GM18868 (cell line): ENCODE results near the gene BICDL1.
"Not testable (repeated sequence)": the region's sequence is repeated elsewhere in the genome, so short reads cannot be mapped to it uniquely, and the experiment has no call there.

ENCODE experiments used
- ATAC-seq: cut with Tn5 transposase; IDR thresholded peaks from one replicate; pipeline ENCODE4 v1.9.1; 2021; ENCODE audit warnings: mild to moderate bottlenecking, moderate library complexity; ENCODE audit not compliant: unreplicated experiment

The BICDL1 gene, protein sequence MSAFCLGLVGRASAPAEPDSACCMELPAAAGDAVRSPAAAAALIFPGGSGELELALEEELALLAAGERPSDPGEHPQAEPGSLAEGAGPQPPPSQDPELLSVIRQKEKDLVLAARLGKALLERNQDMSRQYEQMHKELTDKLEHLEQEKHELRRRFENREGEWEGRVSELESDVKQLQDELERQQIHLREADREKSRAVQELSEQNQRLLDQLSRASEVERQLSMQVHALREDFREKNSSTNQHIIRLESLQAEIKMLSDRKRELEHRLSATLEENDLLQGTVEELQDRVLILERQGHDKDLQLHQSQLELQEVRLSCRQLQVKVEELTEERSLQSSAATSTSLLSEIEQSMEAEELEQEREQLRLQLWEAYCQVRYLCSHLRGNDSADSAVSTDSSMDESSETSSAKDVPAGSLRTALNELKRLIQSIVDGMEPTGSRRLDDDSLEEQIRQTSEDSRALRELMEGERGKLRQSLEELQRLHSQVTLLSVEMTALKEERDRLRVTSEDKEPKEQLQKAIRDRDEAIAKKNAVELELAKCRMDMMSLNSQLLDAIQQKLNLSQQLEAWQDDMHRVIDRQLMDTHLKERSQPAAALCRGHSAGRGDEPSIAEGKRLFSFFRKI

DNA sequence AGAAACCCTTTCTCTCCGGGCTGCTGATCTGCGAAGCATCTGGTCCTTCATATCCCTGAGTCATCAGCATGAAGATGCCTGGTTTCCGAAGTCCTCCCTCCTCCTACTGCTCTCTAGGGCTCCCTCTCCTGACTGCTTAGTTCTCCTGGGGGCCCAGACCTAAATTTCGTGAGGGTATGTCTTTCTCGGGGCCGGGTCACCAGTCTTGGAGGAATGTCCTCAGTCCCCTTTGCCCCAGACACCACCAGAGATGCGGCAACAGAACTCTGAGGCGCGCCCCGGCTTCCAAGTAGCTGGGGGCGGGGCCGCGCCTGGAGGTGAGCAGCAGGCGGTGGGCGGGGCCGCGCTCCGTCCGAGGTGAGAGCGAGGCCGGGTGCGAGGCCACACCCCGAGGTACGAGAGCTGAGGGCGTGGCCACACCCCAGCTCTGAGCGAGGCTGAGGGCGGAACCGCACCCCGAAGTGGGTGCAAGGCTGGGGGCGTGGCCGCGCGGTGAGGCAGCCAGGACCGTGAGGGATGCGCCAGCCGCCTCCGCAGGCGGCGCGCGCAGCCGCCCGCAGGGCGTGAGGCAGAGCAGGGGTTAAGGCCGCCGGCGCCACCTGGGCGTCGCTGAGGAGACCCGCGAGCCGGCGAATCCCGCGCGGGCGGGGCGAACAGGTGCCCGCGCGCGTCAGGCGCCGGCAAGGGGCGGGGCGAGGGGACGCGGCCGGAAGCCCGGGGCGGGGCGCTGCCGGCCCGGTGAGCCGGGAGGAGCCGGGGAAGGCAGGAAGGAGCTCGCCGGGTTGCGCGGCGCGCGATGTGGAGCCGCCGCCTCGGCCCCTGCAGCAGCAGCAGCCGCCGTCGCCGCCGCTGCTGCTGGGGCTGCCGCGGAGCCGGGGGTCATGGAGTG is at the start of gene BICDL1:
Gene BICDL1 (plus strand): TSS at position 765 of the 889 bp plus-strand sequence. CDS start 633 bp downstream, outside the sequence.
- ATAC-seq = peak; percentile 80

DNA sequence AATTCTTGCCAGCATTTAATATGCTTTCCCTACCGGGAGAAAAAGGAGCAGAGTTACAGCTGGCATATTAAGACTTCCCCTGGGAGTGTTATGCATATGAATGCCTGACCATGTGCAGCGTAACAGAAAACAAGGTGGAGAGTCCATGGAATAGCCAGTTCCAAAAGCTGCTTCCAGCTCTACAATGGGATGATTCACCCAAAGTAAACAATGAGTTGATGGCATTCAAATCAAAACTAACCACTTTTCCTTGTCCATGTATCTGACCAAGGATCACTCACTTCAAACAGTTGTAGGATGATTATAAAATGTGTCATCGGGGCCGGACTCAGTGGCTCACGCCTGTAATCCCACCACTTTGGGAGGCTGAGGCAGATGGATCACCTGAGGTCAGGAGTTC is 48.1 kb upstream of the BICDL1 start:
- ATAC-seq = no peak

DNA sequence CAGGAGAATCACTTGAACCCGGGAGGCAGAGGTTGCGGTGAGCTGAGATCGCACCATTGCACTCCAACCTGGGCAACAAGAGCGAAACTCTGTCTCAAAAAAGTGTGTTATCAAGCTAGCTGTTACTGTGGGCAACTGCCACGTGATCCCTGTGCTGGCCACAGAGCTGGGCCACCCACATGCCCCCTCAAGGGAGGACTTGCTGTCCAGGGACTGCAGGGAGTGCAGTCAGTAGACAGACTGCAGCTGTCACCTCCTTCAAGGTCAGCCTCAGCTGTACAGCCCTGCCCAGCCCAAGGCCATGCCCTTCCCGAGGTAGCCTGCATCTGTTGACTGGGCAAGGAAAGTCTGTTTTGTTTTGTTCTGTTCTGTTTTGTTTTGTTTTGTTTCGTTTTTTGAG is 46.6 kb upstream of the BICDL1 start:
- ATAC-seq = no peak

DNA sequence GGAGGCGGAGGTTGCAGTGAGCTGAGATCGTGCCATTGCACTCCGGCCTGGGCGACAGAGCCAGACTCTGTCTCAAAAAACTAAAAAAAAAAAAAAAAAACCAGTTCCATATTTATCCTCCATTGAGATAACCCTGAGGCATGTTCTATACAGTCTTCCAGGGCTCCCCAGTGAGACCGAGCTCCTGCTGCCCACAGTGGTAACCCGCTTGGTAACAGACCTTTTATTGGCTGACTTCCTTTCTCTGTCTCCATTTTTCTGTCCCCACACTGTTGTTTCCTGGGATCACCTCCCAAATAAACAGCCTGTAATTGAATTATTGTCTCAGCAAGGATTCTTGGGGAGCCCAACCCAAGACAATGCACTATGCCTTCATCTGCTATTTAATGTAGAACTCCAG is 42.8 kb upstream of the BICDL1 start:
- ATAC-seq = no peak

DNA sequence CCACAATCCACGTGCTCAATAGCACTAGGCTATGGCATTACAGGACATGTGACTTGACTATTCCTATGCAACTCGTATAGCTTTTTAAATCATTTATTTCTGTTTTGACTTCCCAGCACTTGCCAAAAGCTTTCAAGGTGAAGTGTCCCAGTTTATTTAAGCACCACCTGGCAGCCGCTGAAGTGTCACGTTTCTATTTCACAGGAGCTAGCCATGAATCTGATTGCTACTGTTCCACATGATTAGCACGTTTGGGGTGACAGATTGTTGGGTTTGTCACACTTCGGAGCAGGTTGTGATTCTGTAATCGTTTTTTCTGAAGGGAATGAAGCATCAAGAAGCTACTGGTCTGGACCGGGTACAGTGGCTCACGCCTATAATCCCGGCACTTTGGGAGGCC is 39.9 kb upstream of the BICDL1 start:
- ATAC-seq = no peak

DNA sequence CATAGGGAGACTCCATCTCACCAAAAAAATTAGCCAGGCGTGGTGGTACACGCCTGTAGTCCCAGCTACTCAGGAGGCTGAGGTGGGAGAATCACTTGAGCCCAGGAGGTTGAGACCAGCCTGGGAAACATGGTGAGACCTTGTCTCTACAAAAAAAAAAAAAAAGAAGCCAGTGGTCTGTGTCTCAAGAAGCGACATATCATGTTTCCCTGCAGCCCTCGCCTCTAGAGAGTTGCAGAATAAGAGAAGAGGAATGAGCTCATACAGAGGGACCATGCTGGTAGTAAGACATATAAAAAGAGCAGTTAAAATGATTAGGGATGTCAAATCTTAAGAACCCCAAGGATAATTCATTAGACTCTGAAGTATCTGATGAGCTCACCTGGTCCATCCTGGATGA is 39.4 kb upstream of the BICDL1 start:
- ATAC-seq = no peak

DNA sequence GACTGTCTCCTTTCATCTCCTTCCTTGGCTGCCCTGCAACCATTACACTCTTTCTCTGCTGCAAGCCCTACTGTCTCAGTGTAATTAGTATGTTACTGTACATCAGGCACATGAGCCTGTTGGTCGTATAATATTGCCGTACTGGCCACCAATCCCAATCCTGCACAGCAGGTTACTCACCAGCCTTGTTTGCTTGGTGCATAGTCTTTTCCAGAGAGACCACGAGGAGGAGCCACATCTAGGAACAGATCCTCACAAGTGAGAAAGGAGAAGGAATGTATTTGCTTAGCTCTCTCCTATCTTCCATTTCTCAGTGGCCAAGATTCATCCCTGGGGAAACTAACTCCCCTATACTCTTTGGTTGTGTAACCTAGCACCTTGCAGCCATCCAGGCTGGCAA is 33.0 kb upstream of the BICDL1 start:
- no peak for ATAC-seq

DNA sequence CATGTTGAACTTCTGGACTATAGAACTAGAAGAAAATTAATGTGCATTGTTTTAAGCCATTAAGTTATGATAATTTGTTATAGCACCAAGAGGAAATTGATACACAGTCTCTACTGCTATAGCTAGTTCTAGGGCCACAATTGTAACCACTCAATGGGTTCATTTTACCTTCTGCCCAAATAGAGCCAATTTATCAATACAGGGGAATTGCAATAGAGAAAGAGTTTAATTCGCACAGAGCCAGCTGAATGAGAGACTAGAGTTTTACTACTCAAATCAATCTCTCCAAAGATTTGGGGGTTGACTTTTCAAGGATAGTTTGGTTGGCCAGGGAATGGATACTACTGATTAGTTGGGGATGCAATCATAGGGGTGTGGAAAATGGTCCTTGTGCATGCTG is 31.9 kb upstream of the BICDL1 start:
- no peak for ATAC-seq

DNA sequence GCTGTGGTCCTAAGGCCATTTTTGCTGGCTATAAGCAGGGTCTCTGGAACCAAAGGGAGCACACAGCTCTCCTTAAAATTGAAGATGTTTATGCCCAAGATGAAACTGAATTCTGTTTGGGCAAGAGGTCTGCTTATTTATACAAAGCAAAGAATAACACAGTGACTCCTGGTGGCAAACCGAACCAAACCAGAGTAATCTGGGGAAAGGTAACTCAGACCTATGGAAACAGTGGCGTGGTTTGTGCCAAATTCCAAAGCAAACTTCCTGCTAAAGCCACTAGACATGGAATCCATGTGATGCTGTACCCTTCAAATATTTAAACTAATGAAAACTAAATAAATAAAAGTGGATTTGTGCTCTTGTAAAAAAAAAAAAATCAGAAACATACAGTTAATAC is 29.6 kb upstream of the BICDL1 start:
- ATAC-seq = no peak

DNA sequence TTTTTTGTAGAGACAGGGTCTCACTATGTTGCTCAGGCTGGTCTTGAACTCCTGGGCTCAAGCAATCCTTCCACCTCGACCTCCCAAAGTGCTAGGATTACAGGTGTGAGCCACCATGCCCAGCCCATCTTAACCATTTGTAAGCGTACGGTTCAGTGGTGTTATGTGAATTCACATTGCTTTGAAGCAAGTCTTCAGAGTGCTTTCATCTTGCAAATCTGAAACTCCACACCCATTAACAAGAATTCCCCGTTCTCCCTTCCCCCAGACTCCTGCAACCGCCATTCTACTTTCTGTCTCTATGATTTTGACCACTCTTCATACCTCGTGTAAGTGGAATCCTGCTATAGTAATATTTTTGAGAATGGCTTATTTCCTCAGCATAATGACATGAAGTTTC is 24.9 kb upstream of the BICDL1 start:
- ATAC-seq = no peak

DNA sequence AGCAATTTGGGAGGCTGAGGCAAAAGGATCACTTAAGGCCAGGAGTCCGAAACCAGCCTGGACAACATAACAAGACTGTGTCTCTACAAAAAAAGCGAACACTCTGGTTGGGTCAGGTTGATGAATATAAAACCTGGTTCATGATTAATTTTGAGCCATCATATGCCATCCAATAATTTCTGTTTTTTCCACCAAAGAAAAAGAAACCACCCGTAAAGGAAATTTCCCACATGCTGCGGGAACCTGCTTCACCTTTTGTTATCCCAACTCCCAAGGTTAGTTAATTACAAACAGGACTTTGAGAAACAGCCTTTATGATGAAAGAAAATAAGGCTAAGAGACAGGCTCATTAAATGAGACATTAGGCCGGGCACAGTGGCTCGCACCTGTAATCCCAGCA is 24.1 kb upstream of the BICDL1 start:
- ATAC-seq = no peak

DNA sequence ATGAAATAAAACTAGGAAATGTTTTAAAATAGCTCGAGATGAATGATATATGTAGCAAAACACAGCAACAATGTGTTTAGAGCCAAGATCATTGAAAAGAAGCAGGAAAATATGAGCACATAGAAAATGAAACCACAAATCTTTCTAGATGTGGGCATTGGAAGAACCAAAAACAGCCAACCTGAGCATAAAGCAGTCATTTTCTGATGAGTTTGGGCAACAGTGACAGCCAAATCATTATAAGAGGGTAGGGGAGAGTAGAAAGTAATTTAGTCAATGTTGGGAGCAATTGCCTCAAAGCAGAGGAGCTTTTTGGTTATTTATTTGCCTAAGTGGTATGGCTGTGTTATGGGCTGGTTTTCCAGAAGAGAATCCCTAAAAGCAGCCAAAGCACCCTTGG is 8.8 kb upstream of the BICDL1 start:
- no peak for ATAC-seq

DNA sequence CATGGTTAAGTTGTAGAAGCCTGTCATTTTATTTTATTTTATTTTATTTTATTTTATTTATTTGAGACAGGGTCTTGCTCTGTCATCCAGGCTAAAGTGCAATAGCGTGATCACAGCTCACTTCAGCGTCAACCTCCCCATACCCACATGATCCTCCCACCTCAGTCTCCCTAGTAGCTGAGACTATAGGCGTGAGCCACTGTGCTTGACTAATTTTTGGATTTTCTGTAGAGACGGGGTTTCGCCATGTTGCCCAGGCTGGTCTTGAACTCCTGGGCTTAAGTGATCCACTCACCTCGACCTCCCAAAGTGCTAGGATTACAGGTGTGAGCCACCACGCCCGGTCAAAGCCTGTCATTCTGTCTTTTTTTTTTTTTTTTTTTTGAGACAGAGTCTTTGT is 8.3 kb upstream of the BICDL1 start:
- not testable (repeated sequence) for ATAC-seq

DNA sequence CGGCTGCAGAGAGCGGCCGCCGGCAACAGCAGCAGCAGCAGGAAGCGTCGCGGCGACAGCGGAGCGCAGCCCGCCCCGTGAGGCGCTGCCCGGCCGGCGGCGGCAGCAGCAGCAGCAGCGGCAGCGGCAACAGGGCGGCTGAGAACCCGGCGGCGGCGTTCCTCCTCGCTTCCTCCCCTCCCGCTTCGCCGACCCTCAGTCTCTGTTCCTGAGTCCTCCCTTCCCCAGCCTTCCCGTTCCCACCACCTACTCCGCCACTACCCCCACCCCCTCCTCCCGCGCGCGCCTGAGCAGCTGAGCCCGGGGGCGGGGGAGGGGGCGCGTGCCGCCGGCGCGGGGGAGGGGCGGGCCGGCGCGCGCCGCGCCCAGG is 310 bp downstream of the BICDL1 start:
- ATAC-seq = peak; percentile 29

DNA sequence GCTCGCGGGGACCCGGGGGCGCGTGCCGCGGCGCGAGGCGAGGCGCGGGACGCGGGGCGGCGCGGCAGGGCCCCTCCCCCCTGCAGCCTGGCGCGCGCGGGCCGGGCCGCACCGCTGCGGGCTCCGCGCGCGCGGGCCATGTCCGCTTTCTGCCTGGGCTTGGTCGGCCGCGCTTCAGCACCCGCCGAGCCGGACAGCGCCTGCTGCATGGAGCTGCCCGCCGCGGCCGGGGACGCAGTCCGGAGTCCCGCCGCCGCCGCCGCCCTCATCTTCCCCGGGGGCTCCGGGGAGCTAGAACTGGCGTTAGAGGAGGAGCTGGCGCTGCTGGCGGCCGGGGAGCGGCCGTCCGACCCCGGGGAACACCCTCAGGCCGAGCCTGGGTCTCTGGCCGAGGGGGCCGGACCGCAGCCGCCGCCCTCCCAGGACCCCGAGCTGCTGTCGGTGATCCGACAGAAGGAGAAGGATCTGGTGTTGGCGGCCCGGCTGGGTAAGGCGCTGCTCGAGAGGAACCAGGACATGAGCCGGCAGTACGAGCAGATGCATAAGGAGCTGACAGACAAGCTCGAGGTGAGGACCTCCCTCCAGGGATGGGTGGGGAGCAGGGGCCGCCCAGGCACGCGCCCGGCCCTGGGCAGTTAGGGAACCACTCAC is 820 bp downstream of the BICDL1 start:
- peak; percentile 31 for ATAC-seq

DNA sequence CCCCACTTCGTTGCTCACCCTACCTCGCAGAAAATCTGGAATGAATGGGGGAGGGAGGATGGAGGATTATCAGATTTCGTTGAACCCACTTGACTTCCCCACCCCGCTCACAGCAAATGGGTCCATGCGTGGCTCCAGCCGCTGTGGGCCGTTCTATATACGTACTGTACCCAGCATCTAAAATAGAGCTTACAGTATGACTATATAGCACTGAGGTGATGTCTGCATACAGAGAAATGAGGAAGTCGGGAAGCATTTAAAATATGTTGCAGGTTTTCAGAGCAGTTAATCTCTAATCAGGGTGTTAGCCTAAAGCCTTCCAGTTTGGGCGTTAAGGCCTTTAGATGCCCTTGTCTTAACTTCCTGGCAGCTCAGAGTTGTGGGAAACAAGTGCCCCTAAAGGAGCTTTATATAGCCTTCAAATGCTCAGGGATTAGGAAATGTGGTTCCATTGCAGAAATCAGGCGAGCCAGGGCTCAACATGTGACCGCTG is 1.4 kb downstream of the BICDL1 start:
- no peak for ATAC-seq

DNA sequence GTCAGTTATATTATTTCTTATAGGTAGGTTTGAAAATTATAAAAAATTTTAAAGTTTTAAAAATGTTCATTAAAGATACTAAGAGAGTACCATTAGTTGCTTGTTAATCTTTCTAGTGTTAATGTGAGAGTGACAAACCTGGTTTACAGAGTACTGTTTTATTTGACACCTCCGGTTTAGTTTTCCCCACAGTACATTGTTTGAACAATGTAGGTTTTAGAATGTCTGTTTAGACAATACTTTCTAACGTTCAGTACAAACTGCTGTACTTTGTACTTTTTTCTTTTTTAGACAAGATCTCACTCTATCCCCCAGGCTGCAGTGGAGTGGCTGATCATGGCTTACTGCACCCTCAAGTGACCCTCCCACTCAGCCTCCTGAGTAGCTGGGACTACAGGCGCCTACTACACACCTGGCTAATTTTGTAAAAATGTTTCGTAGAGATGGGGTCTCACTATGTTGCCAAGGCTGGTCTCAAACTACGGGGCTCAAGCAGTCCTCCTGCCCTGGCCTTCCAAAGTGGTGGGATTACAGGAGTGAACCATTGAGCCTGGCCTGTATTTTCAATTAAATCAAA is 3.2 kb downstream of the BICDL1 start:
- no peak for ATAC-seq

DNA sequence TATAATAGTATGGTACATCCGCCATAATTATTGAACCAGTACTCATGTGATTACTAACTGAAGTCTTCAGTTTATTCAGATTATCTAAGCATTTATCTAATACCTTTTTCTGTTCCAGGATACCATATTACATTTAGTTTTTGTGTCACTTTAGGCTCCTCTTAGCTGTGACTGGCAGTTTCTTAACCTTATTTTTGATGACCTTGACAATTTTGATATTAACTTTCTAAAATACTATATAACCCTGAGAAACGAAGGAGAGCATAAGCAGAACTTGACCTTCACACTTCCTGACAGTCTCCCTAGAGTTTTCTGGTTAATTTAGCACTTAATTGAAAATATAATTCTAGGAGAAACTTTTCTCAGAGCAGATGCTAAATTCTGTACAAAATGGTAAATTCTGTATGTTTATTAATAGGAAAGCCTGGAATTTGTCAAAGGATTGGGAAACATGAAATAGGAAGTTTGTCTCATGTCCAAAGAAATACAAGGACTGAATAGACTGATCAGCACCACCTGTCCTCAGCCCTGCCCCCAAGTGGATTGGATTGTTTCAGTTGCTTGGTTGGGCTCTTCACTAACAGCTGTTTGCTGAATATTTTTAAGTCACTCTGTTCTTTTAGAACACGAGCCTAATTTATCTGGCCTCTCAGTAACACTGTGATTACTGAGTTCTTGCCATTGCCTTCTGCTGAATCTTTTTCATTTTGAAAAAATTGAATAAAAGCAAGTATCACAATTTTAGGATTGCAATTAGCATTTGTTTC is 6.0 kb downstream of the BICDL1 start:
- ATAC-seq = no peak

DNA sequence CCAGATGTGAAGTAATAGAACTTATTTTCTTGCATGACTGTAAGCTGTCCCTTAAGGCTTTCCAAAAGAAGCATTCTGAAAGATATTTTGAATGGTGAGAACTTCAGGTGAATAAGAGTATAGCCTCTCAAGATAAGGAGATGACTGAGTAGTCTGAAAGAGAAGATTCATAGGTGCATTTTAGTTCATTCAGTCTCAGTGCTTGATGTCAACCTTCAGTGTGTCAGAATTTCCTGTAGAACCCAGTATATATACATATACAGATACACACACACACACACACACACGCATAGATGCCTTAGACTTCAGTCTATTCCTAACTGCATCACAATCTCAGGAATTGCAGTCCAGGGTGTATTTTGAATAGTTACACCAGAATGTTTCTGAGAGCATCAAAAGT is 7.4 kb downstream of the BICDL1 start:
- ATAC-seq = no peak
